GM18861 (cell line): ENCODE results near the gene UHMK1.

Experiments
- ATAC-seq: cut with Tn5 transposase; IDR thresholded peaks from one replicate; pipeline ENCODE4 v1.9.1; 2021; ENCODE audit not compliant: unreplicated experiment

UHMK1 gene

GRCh38 chr1:162527314-162527713 is 29.7 kb downstream of the UHMK1 start:
- ATAC-seq = no peak

- ATAC-seq = peak; percentile 92
These were observed 32.8 kb downstream of the UHMK1 start for GRCh38 chr1:162530307-162530987.

GRCh38 chr1:162530988-162531319 is 33.3 kb downstream of the UHMK1 start:
- no peak for ATAC-seq

- no peak for ATAC-seq
These were observed 37.9 kb downstream of the UHMK1 start for GRCh38 chr1:162535501-162535900.

GRCh38 chr1:162536511-162536910 is 38.9 kb downstream of the UHMK1 start:
- no peak for ATAC-seq

- no peak for ATAC-seq
These were observed 39.6 kb downstream of the UHMK1 start for GRCh38 chr1:162537216-162537615.

- no peak for ATAC-seq
These were observed 41.3 kb downstream of the UHMK1 start for GRCh38 chr1:162538815-162539431.

- no peak for ATAC-seq
These were observed 44.1 kb downstream of the UHMK1 start for GRCh38 chr1:162541619-162542141.

GRCh38 chr1:162543228-162543627 is 45.6 kb downstream of the UHMK1 start:
- no peak for ATAC-seq

- ATAC-seq = no peak
These were observed 50.6 kb downstream of the UHMK1 start for GRCh38 chr1:162548170-162548569.

- ATAC-seq = no peak
These were observed 51.4 kb downstream of the UHMK1 start for GRCh38 chr1:162549001-162549400.

- ATAC-seq = no peak
These were observed 53.3 kb downstream of the UHMK1 start for GRCh38 chr1:162550925-162551324.

GRCh38 chr1:162551969-162552683 is 54.5 kb downstream of the UHMK1 start:
- no peak for ATAC-seq

GRCh38 chr1:162552684-162553252 is 55.1 kb downstream of the UHMK1 start:
- no peak for ATAC-seq

- ATAC-seq = no peak
These were observed 56.6 kb downstream of the UHMK1 start for GRCh38 chr1:162554258-162554657.

GRCh38 chr1:162557536-162557935 is 59.9 kb downstream of the UHMK1 start:
- ATAC-seq = no peak

- no peak for ATAC-seq
These were observed 62.9 kb downstream of the UHMK1 start for GRCh38 chr1:162560303-162561036.

GRCh38 chr1:162561037-162561615 is 63.5 kb downstream of the UHMK1 start:
- ATAC-seq = peak; percentile 88

GRCh38 chr1:162561616-162562469 is 64.2 kb downstream of the UHMK1 start, which contains the start of gene UAP1:
Gene UAP1 (plus strand): TSS chr1:162561722. CDS start chr1:162566069, 4,347 bp downstream.
- ATAC-seq = no peak

GRCh38 chr1:162562470-162562828 is 64.8 kb downstream of the UHMK1 start:
- ATAC-seq = no peak
